PC-3 (cell line): ENCODE results near the gene AP1S1.

Experiments used
- EZH2 ChIP-seq: fragments of 300-600 bp; sonication (generic); IDR thresholded peaks from one replicate; pipeline ENCODE4 v1.6.1; 2017; ENCODE audit warnings: antibody characterized with exemption, mild to moderate bottlenecking, low read length; ENCODE audit not compliant: unreplicated experiment
- EZH2phosphoT487 ChIP-seq: fragments of 300-600 bp; sonication (generic); IDR thresholded peaks from 2 replicates; pipeline ENCODE4 v1.6.1; 2018; ENCODE audit warnings: mild to moderate bottlenecking, antibody characterized with exemption, low read length, borderline replicate concordance
- TF ChIP-seq, protein P1 (sequence below): fragments of 300-600 bp; sonication (generic); conservative IDR thresholded peaks from 2 replicates; pipeline ENCODE4 v1.5.1; 2017; ENCODE audit warnings: antibody characterized with exemption, low read depth, mild to moderate bottlenecking, low read length

DNA sequence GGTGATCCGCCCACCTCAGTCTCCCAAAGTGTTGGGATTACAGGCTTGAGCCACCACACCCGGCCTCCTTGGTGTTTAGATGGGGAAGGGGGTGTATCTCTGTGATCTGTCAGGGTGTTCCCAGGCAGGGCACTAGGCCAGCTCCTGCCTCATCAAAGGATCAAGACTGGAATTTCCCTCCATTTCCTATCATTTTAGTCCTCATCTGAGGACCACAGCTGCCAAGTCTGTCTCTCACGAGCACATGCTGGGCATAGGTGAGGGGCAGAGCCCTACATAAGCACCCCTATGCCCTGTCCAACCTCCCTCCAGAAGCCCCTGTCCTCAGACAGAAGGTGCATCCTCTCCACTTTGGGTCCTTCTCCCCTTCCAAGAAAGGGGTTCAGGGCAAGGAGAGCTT lies 49.5 kb upstream of the AP1S1 start:
- TF ChIP-seq, protein P1, sequence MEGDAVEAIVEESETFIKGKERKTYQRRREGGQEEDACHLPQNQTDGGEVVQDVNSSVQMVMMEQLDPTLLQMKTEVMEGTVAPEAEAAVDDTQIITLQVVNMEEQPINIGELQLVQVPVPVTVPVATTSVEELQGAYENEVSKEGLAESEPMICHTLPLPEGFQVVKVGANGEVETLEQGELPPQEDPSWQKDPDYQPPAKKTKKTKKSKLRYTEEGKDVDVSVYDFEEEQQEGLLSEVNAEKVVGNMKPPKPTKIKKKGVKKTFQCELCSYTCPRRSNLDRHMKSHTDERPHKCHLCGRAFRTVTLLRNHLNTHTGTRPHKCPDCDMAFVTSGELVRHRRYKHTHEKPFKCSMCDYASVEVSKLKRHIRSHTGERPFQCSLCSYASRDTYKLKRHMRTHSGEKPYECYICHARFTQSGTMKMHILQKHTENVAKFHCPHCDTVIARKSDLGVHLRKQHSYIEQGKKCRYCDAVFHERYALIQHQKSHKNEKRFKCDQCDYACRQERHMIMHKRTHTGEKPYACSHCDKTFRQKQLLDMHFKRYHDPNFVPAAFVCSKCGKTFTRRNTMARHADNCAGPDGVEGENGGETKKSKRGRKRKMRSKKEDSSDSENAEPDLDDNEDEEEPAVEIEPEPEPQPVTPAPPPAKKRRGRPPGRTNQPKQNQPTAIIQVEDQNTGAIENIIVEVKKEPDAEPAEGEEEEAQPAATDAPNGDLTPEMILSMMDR = no peak
- TF ChIP-seq EZH2 (no peak), EZH2phosphoT487 (no peak)
